HuH-7 (cell line): ENCODE measurements around the gene INCENP.
"Not testable (repeated sequence)": the region's sequence is repeated elsewhere in the genome, so short reads cannot be mapped to it uniquely, and the experiment has no call there.

ENCODE experiments used
- DNase-seq: peaks from one replicate; pipeline ENCODE4 v3.0.0; 2011; ENCODE audit warnings: low spot score

Gene INCENP

DNA sequence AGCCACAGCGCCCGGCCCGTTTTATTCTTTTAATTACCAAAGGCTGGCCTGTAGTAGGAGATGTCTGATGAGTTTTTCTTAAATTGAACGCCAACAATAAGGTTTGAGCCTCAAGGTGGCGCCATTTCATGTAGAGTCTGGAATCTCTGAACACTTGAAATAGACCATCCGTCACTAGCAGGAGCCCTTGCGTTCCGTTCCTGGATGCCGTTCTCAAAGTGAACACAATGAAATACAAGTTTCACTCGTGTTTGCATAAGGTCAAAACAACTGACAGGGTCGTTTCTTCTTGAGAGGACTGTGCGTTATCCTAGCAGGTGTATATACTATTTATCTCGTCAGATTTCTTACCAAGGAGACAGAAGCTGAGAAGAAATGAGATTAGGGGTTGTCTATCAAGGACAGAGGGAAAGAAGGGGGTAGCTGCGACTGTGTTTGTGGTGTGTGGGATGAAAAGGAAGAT is 47.5 kb downstream of the INCENP start:
- DNase-seq = peak; percentile 54

DNA sequence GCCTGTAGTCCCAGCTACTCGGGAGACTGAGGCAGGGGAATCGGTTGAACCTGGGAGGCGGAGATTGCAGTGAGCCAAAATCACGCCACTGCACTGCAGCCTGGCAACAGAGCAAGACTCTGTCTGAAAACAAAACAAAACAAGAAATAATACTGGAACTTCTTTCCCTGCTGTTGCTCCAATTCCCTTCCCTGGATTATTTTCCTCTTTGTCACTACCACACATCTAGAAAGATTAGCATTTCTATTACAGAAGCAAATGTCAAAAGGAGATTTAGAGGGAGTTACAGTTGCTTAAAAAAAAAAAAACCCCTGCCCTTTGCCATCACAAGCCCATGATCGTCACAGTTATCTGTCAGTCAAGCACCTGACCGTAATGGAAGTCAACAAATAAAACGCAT is 48.5 kb downstream of the INCENP start:
- DNase-seq = no peak

DNA sequence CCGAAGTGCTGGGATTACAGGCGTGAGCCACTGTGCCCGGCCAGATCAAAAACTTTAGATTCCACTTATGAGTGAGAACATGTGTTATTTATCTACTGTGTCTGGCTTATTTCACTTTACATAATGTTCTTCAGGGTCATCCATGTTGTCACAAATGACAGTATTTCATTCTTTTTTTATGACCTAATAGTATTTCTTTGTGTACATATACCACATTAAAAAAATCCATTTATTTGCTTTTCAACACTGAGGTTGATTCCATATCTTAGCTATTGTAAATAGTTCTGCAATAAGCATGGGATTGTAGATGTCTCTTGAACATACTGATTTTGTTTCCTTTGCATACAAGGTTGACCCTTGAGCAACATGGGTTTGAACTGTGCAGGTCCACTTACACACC is 53.0 kb downstream of the INCENP start:
- no peak for DNase-seq

DNA sequence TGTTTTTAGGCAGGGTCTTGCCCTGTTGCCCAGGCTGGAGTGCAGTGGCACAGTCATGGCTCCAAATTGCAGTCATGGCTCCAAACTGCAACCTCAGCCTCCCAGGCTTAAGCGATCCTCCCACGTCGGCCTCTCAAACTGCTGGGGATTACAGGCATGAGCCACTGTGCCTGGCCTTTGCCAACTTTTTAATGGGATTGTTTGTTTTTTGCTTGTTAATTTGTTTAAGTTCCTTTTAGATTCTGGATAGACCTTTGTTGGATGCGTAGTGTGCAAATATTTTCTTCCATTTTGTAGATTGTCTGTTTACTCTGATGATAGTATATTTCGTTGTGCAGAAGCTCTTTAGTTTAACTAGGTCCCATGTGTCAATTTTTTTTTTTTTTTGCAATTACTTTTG is 56.2 kb downstream of the INCENP start:
- DNase-seq = no peak

DNA sequence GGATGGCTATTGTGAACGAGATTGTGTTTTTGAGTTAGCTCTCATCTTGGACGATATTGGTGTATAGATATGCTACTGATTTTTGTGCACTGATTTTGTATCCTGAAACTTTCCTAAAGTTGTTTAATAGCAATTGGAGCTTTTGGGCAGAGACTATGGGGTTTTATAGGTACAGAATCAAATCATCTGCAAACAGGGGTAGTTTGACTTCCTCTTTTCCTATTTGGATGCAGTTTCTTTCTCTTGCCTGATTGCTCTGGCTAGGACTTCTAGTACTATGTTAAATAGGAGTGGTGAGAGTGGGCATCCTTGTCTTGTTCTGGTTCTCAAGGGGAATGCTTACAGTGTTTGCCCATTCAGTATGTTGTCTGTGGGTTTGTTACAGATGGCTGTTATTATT is 57.3 kb downstream of the INCENP start:
- no peak for DNase-seq

DNA sequence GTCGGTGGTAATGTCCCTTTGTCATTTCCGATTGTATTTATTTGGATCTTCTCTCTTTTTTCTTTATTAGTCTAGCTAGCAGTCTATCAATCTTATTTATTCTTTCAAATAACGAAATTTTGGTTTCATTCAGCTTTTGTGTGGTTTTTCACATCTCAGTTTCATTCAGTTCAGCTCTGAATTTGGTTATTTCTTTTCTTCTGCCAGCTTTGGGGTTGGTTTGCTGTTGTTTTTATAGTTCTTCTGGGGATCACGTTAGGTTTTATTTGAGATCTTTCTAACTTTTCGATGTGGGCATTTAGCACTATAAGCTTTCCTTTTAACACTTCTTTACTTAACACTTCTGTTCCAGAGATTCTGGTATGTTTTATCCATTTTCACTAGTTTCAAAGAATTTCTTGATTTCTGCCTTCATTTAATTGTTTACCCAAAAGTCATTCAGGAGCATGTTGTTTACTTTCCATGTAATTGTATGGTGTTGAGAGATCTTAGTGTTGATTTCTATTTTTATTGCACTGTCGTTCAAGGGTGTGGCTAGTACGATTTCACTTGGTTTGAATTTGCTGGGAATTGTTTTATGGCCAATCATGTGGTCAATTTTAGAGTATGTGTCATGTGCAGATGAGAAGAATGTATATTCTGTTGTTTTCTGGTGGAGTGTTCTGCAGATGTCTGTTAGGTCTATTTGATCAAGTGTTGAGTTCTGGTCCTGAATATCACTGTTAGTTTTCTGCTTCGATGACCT is 58.5 kb downstream of the INCENP start:
- no peak for DNase-seq

DNA sequence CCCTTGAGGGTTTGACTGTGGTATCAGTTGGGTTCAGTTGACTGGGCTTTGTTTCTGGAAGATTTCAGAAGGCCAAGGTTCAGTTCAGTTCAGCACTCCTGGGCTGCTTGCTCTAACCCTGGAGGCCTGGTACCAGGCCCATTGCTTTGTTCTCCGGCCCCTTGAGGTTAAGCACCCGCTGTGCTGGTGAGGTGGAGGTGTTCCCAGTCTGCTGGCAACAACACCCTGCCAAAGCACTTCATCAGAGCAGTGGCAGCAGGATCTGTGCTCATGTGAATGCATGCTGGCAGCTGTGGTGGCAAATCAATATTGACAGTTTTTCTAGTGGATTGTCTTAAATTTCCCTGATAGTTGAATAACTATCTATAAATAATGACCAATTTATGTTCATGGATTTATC is 62.4 kb downstream of the INCENP start:
- DNase-seq = no peak

GRCh38 chr11:62190011-62190410 is 66.2 kb downstream of the INCENP start, which contains the start of gene SCGB1D1:
TSS of gene SCGB1D1 (plus strand) at chr11:62190216. CDS start at chr11:62190285, 69 bp downstream.
- DNase-seq = no peak

DNA sequence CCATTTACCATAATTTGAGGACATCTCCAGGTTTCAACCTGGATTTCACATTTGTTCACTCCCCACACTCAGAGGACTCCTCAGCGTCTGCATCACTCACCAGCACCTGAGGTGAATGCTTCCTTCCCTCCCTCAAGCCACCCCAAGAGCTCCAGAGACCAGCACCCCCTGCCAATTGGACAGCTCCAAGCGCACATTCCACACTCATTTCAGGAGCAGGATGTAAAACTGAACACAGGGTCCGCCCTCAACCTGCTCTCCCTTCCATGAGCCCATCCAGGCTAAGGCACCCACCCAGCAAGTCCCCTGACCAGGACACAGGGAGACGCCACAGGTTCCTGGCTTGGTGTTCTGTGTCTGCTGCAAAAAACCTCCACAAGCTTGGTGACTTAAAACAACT is 70.1 kb downstream of the INCENP start:
- DNase-seq = no peak

GRCh38 chr11:62195010-62195409 is 71.2 kb downstream of the INCENP start:
- DNase-seq = not testable (repeated sequence)

- no peak for DNase-seq
These were observed 72.1 kb downstream of the INCENP start for GRCh38 chr11:62195945-62196344.

GRCh38 chr11:62197400-62197799 is 73.6 kb downstream of the INCENP start:
- not testable (repeated sequence) for DNase-seq

DNA sequence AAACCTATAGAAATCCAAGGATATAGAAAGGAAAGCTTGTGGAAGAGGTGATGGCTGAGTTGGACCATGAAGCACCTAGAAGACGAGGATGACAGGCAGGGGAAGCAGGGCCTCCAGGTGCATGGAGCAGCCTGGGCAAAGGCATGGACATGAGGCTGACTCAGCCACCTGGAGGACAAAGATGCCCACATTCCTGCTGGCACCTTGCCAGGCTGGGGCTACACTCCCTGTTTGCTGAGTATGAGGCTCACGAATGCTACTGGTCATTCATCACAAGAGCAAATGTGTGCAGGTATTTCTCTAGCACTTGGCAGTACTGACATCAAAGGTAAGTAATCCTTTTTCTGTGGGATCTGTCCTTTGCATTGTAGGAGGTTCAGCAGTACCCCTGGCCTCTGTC is 77.6 kb downstream of the INCENP start:
- no peak for DNase-seq
